A673 (cell line): Measurements from ENCODE around the gene PRRT2. TPM values are rescaled to one million over a fixed set of nuclear protein-coding genes. Genes with fewer than 3 reads are reported as not detected.

ENCODE experiments used
- BruUV-seq: library from RNA; stranded (reverse); fragments of 400-500 nt; replicated peaks from 2 replicates; lab custom pipeline; 2021; lab: Mats Ljungman, UMichigan
- CTCF ChIA-PET: fragments of 300-600 bp; sonication (Branson Sonifier 250); formaldehyde crosslinking; loops from one replicate; lab custom pipeline; 2022; ENCODE audit warnings: antibody characterized with exemption; lab: Charles Lee
- POLR2A ChIA-PET: fragments of 300-600 bp; sonication (Branson Sonifier 250); formaldehyde crosslinking; loops from one replicate; lab custom pipeline; 2022; ENCODE audit warnings: antibody characterized with exemption; ENCODE audit not compliant: low non-redundant PET; lab: Charles Lee
- DNase-seq: peaks from one replicate; pipeline ENCODE4 v3.0.0-alpha.2; 2015; ENCODE audit warnings: low spot score
- H3K27ac ChIP-seq: fragments of 200-600 bp; sonication (generic); 2 replicates; pipeline ENCODE4 v1.5.1; 2016; ENCODE audit warnings: mixed run types, low read depth, mild to moderate bottlenecking, mixed read lengths, antibody characterized with exemption, low read length; ENCODE audit not compliant: poor library complexity, severe bottlenecking
- H3K27me3 ChIP-seq: fragments of 200-600 bp; sonication (generic); replicated peaks from 2 replicates; pipeline ENCODE4 v1.6.1; 2017; ENCODE audit warnings: mixed run types, low read depth, mild to moderate bottlenecking, mixed read lengths, antibody characterized with exemption, low read length; ENCODE audit not compliant: insufficient read depth, poor library complexity
- H3K36me3 ChIP-seq: fragments of 200-600 bp; sonication (generic); 2 replicates; pipeline ENCODE4 v1.6.1; 2016; ENCODE audit warnings: mixed run types, mild to moderate bottlenecking, mixed read lengths, antibody characterized with exemption, low read length; ENCODE audit not compliant: insufficient read depth, poor library complexity, severe bottlenecking
- H3K4me1 ChIP-seq: fragments of 200-600 bp; sonication (generic); 2 replicates; pipeline ENCODE4 v1.6.1; 2017; ENCODE audit warnings: mixed run types, mild to moderate bottlenecking, mixed read lengths, antibody characterized with exemption, low read length; ENCODE audit not compliant: insufficient read depth, poor library complexity, severe bottlenecking
- H3K4me3 ChIP-seq: fragments of 200-600 bp; sonication (generic); 2 replicates; pipeline ENCODE4 v1.5.1; 2016; ENCODE audit warnings: low read depth, mixed run types, mild to moderate bottlenecking, mixed read lengths, low read length; ENCODE audit not compliant: poor library complexity, severe bottlenecking
- H3K9me3 ChIP-seq: fragments of 200-600 bp; sonication (generic); 2 replicates; pipeline ENCODE4 v1.6.1; 2016; ENCODE audit warnings: mixed run types, low read depth, mild to moderate bottlenecking, mixed read lengths, antibody characterized with exemption, low read length; ENCODE audit not compliant: poor library complexity, severe bottlenecking
- CTCF ChIP-seq: fragments of 300-800, 200-600 bp; sonication (generic); conservative IDR thresholded peaks from 2 replicates; pipeline ENCODE4 v1.5.1; 2017; ENCODE audit warnings: low read depth, mild to moderate bottlenecking, antibody characterized with exemption, low read length, moderate library complexity, mixed read lengths
- EZH2 ChIP-seq: fragments of 200-600 bp; sonication (generic); IDR thresholded peaks from 2 replicates; pipeline ENCODE4 v1.6.1; 2017; ENCODE audit warnings: borderline replicate concordance, low read depth, mild to moderate bottlenecking, mixed read lengths, antibody characterized with exemption, low read length; ENCODE audit not compliant: poor library complexity, severe bottlenecking
- intact Hi-C: fragments of 100-400 bp; cut with micrococcal nuclease; formaldehyde crosslinking; loops from one replicate; pipeline ENCODE4 v1.10.0; 2022; ENCODE audit not compliant: unreplicated experiment
- total RNA-seq: library from RNA; stranded (reverse); gene quantifications from 2 replicates; pipeline ENCODE4 v1.2.3, GENCODE V29; 2021

The PRRT2 gene
- total RNA-seq, 1 experiment from 2014 or later: 9.0 TPM

GRCh38 chr16:29844575-29845331 is 32.8 kb downstream of the PRRT2 start:
- DNase-seq: no peak
- CTCF ChIA-PET: no interaction called here
- no peak overlapping the region for H3K27ac ChIP-seq
- no peaks in the 10 kb centered on the region for H3K4me1 ChIP-seq
- no TSS peak for BruUV-seq
- H3K27me3 ChIP-seq: no peaks in the 10 kb centered on the region
- POLR2A ChIA-PET: no interaction called here
- H3K9me3 ChIP-seq: no peaks in the 10 kb centered on the region
- intact Hi-C loops: no loop called here
- no peaks in the 10 kb centered on the region for H3K36me3 ChIP-seq
- no peak for TF ChIP-seq EZH2
- no peak for TF ChIP-seq CTCF
- no peak overlapping the region for H3K4me3 ChIP-seq

- Histone ChIP-seq H3K9me3 (no peaks in the 10 kb centered on the region), H3K27me3 (no peaks in the 10 kb centered on the region), H3K36me3 (no peaks in the 10 kb centered on the region), H3K27ac (no peak overlapping the region), H3K4me3 (no peak overlapping the region), H3K4me1 (no peaks in the 10 kb centered on the region)
- no peak for TF ChIP-seq EZH2
- intact Hi-C loops: no loop called here
- DNase-seq: no peak
- no TSS peak for BruUV-seq
- ChIA-PET CTCF (no interaction called here), POLR2A (no interaction called here)
Observed at GRCh38 chr16:29845656-29846055, 33.7 kb downstream of the PRRT2 start.

- intact Hi-C loops: no loop called here
- no peak overlapping the region for H3K4me3 ChIP-seq
- BruUV-seq: no TSS peak
- TF ChIP-seq EZH2: no peak
- TF ChIP-seq CTCF: peak; percentile 96
- no peak overlapping the region for H3K27ac ChIP-seq
- POLR2A ChIA-PET: interaction anchor here (0.6 kb wide), 1 partner anchor 22 kb away, joined by 5 read pairs; no protein-coding TSS in a partner anchor
- H3K9me3 ChIP-seq: no peaks in the 10 kb centered on the region
- CTCF ChIA-PET: interaction anchor here (0.6 to 1.5 kb wide), 17 partner anchors 10 to 172 kb away, joined by 3 to 11 read pairs (median 6); partner anchors contain the start of genes CDIPT, MAZ, PAGR1 and SEZ6L2
- H3K36me3 ChIP-seq: no peaks in the 10 kb centered on the region
- peaks cover 4% of the 10 kb centered on the region for H3K4me1 ChIP-seq
- DNase-seq: peak; percentile 72
- H3K27me3 ChIP-seq: no peaks in the 10 kb centered on the region
Observed at GRCh38 chr16:29848420-29849297, 36.7 kb downstream of the PRRT2 start.
